Stimulated activated CD4-positive, alpha-beta T cell treated with anti-CD3 and anti-CD28 coated beads, Interleukin-1b, Interleukin-23, amount 100 ng/mL, for 48 hours (primary cell): ENCODE results near the gene ZNF808.
"Not testable (repeated sequence)": the region's sequence is repeated elsewhere in the genome, so short reads cannot be mapped to it uniquely, and the experiment has no call there.

ENCODE experiments used
- DNase-seq: peaks from one replicate; pipeline ENCODE4 v3.0.0-alpha.2; 2020

ZNF808 gene

GRCh38 chr19:52527134-52527955, at the start of gene ZNF808:
Gene ZNF808 (plus strand): TSS chr19:52527668. CDS start chr19:52543285, 15,617 bp downstream.
- DNase-seq, result peak; percentile 96

- not testable (repeated sequence) for DNase-seq
Observed at GRCh38 chr19:52484111-52484743, 43.2 kb upstream of the ZNF808 start.

GRCh38 chr19:52485064-52485463, 42.4 kb upstream of the ZNF808 start:
- DNase-seq, result not testable (repeated sequence)

GRCh38 chr19:52485561-52486240, 41.8 kb upstream of the ZNF808 start:
- DNase-seq, result not testable (repeated sequence)

- DNase-seq, result no peak
Observed at GRCh38 chr19:52492201-52492993, 35.1 kb upstream of the ZNF808 start.

- no peak for DNase-seq
Observed at GRCh38 chr19:52492994-52493470, 34.4 kb upstream of the ZNF808 start.

- DNase-seq, result no peak
Observed at GRCh38 chr19:52494518-52494917, 33.0 kb upstream of the ZNF808 start.

- DNase-seq, result no peak
Observed at GRCh38 chr19:52498571-52498970, 28.9 kb upstream of the ZNF808 start.

- not testable (repeated sequence) for DNase-seq
Observed at GRCh38 chr19:52500474-52500873, 27.0 kb upstream of the ZNF808 start.

GRCh38 chr19:52500991-52501390, 26.5 kb upstream of the ZNF808 start:
- DNase-seq, result not testable (repeated sequence)

GRCh38 chr19:52507266-52507665, 20.2 kb upstream of the ZNF808 start:
- no peak for DNase-seq

GRCh38 chr19:52516191-52516590, 11.3 kb upstream of the ZNF808 start:
- no peak for DNase-seq

- DNase-seq, result no peak
Observed at GRCh38 chr19:52518646-52519045, 8.8 kb upstream of the ZNF808 start.

GRCh38 chr19:52519175-52519574, 8.3 kb upstream of the ZNF808 start:
- DNase-seq, result not testable (repeated sequence)

GRCh38 chr19:52520013-52520412, 7.5 kb upstream of the ZNF808 start:
- DNase-seq, result no peak

GRCh38 chr19:52522551-52522950, 4.9 kb upstream of the ZNF808 start:
- no peak for DNase-seq

- DNase-seq, result no peak
Observed at GRCh38 chr19:52524086-52524485, 3.4 kb upstream of the ZNF808 start.

- DNase-seq, result no peak
Observed at GRCh38 chr19:52527956-52528351, 486 bp downstream of the ZNF808 start.

GRCh38 chr19:52532480-52532879, 5.0 kb downstream of the ZNF808 start:
- no peak for DNase-seq

GRCh38 chr19:52533901-52534300, 6.4 kb downstream of the ZNF808 start:
- no peak for DNase-seq

GRCh38 chr19:52535385-52535770, 7.9 kb downstream of the ZNF808 start:
- not testable (repeated sequence) for DNase-seq

GRCh38 chr19:52535771-52536447, 8.4 kb downstream of the ZNF808 start:
- peak; percentile 91 for DNase-seq
